PC-3 (cell line): ENCODE results near the gene INF2. TPM values are rescaled to one million over a fixed set of nuclear protein-coding genes. Genes with fewer than 3 reads are reported as not detected.
A peak's percentile ranks its signal among the peaks of the same experiment; 100 is the strongest.

Experiments
- ATAC-seq: fragments of 200-7000 bp; cut with Tn5 transposase; 2 replicates; pipeline ENCODE4 v1.9.1; 2020; ENCODE audit warnings: mild to moderate bottlenecking, moderate library complexity
- BruUV-seq: library from RNA; stranded (reverse); fragments of 400-500 nt; replicated peaks from 2 replicates; lab custom pipeline; 2021; lab: Mats Ljungman, UMichigan
- CTCF ChIA-PET: fragments of 300-600 bp; sonication (Branson Sonifier 250); formaldehyde crosslinking; loops from one replicate; lab custom pipeline; 2022; ENCODE audit warnings: antibody characterized with exemption; lab: Charles Lee
- POLR2A ChIA-PET: fragments of 300-600 bp; sonication (Branson Sonifier 250); formaldehyde crosslinking; loops from one replicate; lab custom pipeline; 2022; ENCODE audit warnings: antibody characterized with exemption; ENCODE audit not compliant: unreplicated experiment; lab: Charles Lee
- DNase-seq: peaks from one replicate; pipeline ENCODE4 v3.0.0-alpha.2; 2015
- H2AFZ ChIP-seq: fragments of 300-600 bp; sonication (generic); 2 replicates; pipeline ENCODE4 v1.6.0; 2016; ENCODE audit warnings: antibody characterized with exemption, low read length
- H3F3A ChIP-seq: fragments of 300-600 bp; sonication (generic); one replicate; pipeline ENCODE4 v1.6.0; 2017; ENCODE audit warnings: antibody characterized with exemption, low read length, control low read depth, mild to moderate bottlenecking; ENCODE audit not compliant: unreplicated experiment
- H3K27ac ChIP-seq: fragments of 300-600 bp; sonication (generic); 2 replicates; pipeline ENCODE4 v1.5.1; 2016; ENCODE audit warnings: mild to moderate bottlenecking, low read length
- H3K27me3 ChIP-seq: fragments of 300-600 bp; sonication (generic); 2 replicates; pipeline ENCODE4 v1.6.1; 2016; ENCODE audit warnings: low read length, mixed read lengths
- H3K36me3 ChIP-seq: fragments of 300-600 bp; sonication (generic); 2 replicates; pipeline ENCODE4 v1.6.1; 2016; ENCODE audit warnings: low read depth, mixed run types, low read length, mixed read lengths
- H3K4me1 ChIP-seq: fragments of 300-600 bp; sonication (generic); 2 replicates; pipeline ENCODE4 v1.5.1; 2016; ENCODE audit warnings: low read length; ENCODE audit not compliant: insufficient read depth
- H3K4me2 ChIP-seq: fragments of 300-600 bp; sonication (generic); 2 replicates; pipeline ENCODE4 v1.6.0; 2016; ENCODE audit warnings: low read length
- H3K4me3 ChIP-seq: fragments of 300-600 bp; sonication (generic); 2 replicates; pipeline ENCODE4 v1.5.1; 2016; ENCODE audit warnings: mild to moderate bottlenecking, low read length, mixed read lengths
- H3K79me2 ChIP-seq: fragments of 300-600 bp; sonication (generic); 2 replicates; pipeline ENCODE4 v1.6.1; 2017; ENCODE audit warnings: low read length, mixed read lengths
- H3K9ac ChIP-seq: fragments of 300-600 bp; sonication (generic); 2 replicates; pipeline ENCODE4 v1.6.0; 2016; ENCODE audit warnings: mild to moderate bottlenecking, low read length
- H3K9me2 ChIP-seq: fragments of 300-600 bp; sonication (generic); replicated peaks from 2 replicates; pipeline ENCODE4 v1.6.1; 2016; ENCODE audit warnings: mixed run types, low read length, mixed read lengths
- H3K9me3 ChIP-seq: fragments of 300-600 bp; sonication (generic); 2 replicates; pipeline ENCODE4 v1.6.1; 2016; ENCODE audit warnings: low read length, mixed read lengths
- H4K20me1 ChIP-seq: fragments of 300-600 bp; sonication (generic); 2 replicates; pipeline ENCODE4 v1.6.1; 2016; ENCODE audit warnings: low read length, mixed read lengths
- CTCF ChIP-seq: fragments of 300-600 bp; sonication (generic); conservative IDR thresholded peaks from 2 replicates; pipeline ENCODE4 v1.5.1; 2017; ENCODE audit warnings: antibody characterized with exemption, low read depth, mild to moderate bottlenecking, low read length
- EZH2 ChIP-seq: fragments of 300-600 bp; sonication (generic); IDR thresholded peaks from one replicate; pipeline ENCODE4 v1.6.1; 2017; ENCODE audit warnings: antibody characterized with exemption, mild to moderate bottlenecking, low read length; ENCODE audit not compliant: unreplicated experiment
- EZH2phosphoT487 ChIP-seq: fragments of 300-600 bp; sonication (generic); IDR thresholded peaks from 2 replicates; pipeline ENCODE4 v1.6.1; 2018; ENCODE audit warnings: mild to moderate bottlenecking, antibody characterized with exemption, low read length, borderline replicate concordance
- intact Hi-C: fragments of 100-400 bp; cut with micrococcal nuclease; formaldehyde crosslinking; loops from 2 replicates; pipeline ENCODE4 v1.9.0; 2023
- total RNA-seq: library from RNA; depleted of rRNA; stranded (reverse); fragments of >200 nt; gene quantifications from 2 replicates; pipeline ENCODE4 v1.2.3, GENCODE V29; 2014

Gene INF2
- total RNA-seq, 1 experiment from 2014 or later, result 132 TPM

- BruUV-seq, result no TSS peak
- Histone ChIP-seq H3K4me1 (peaks cover 25% of the 10 kb centered on the region), H3K36me3 (peaks cover 20% of the 10 kb centered on the region; the same call in 1 of the 2 replicates), H3K27ac (no peak overlapping the region), H2AFZ (no peak overlapping the region), H3K4me3 (peak overlapping the region; percentile 100), H3K9me3 (no peaks in the 10 kb centered on the region), H3K9ac (peak overlapping the region; percentile 99), H3F3A (no peaks in the 10 kb centered on the region), H3K79me2 (peaks cover 49% of the 10 kb centered on the region), H3K9me2 (no peaks in the 10 kb centered on the region), H4K20me1 (peaks cover 23% of the 10 kb centered on the region), H3K27me3 (no peaks in the 10 kb centered on the region), H3K4me2 (peak overlapping the region; percentile 94)
- ChIA-PET CTCF (interaction anchor here (0.7 kb wide), 1 partner anchor 40 kb away, joined by 3 read pairs; no protein-coding TSS in a partner anchor), POLR2A (no interaction called here)
- no peak for ATAC-seq
- DNase-seq, result no peak
- intact Hi-C loops, result no loop called here
- TF ChIP-seq CTCF (no peak), EZH2phosphoT487 (no peak), EZH2 (no peak)
Measured at GRCh38 chr14:104754213-104754851, 64.9 kb downstream of the INF2 start.

- BruUV-seq, result no TSS peak
- Histone ChIP-seq H3K9me2 (no peaks in the 10 kb centered on the region), H3K27ac (no peak overlapping the region), H3K4me1 (peaks cover 15% of the 10 kb centered on the region; the same call in 1 of the 2 replicates), H3K27me3 (no peaks in the 10 kb centered on the region), H3K4me2 (no peak overlapping the region), H3K79me2 (peaks cover 49% of the 10 kb centered on the region), H3K4me3 (no peak overlapping the region), H4K20me1 (peaks cover 23% of the 10 kb centered on the region), H3K9me3 (no peaks in the 10 kb centered on the region), H3K9ac (no peak overlapping the region), H3F3A (no peaks in the 10 kb centered on the region), H2AFZ (no peak overlapping the region), H3K36me3 (peaks cover 27% of the 10 kb centered on the region)
- ChIA-PET CTCF (no interaction called here), POLR2A (no interaction called here)
- intact Hi-C loops, result no loop called here
- no peak for ATAC-seq
- TF ChIP-seq EZH2, result no peak
- TF ChIP-seq EZH2phosphoT487, result no peak
- no peak for TF ChIP-seq CTCF
- no peak for DNase-seq
Measured at GRCh38 chr14:104755621-104756020, 66.2 kb downstream of the INF2 start.

GRCh38 chr14:104756477-104757237 lies 67.2 kb downstream of the INF2 start:
- H3K27me3 ChIP-seq, result no peaks in the 10 kb centered on the region
- CTCF ChIA-PET, result no interaction called here
- TF ChIP-seq CTCF (no peak), EZH2 (no peak), EZH2phosphoT487 (no peak)
- no peak overlapping the region for H3K27ac ChIP-seq
- BruUV-seq, result no TSS peak
- peaks cover 23% of the 10 kb centered on the region for H4K20me1 ChIP-seq
- H3F3A ChIP-seq, result no peaks in the 10 kb centered on the region
- H3K9me3 ChIP-seq, result no peaks in the 10 kb centered on the region
- H3K4me3 ChIP-seq, result no peak overlapping the region
- peaks cover 30% of the 10 kb centered on the region for H3K36me3 ChIP-seq
- no peak overlapping the region for H2AFZ ChIP-seq
- no peak for DNase-seq
- H3K4me1 ChIP-seq, result peaks cover 15% of the 10 kb centered on the region; the same call in 1 of the 2 replicates
- no peaks in the 10 kb centered on the region for H3K9me2 ChIP-seq
- no peak overlapping the region for H3K9ac ChIP-seq
- H3K4me2 ChIP-seq, result no peak overlapping the region
- H3K79me2 ChIP-seq, result peaks cover 49% of the 10 kb centered on the region
- POLR2A ChIA-PET, result no interaction called here
- ATAC-seq, result no peak
- intact Hi-C loops, result no loop called here
